Activated CD8-positive, alpha-beta memory T cell treated with anti-CD3 and anti-CD28 coated beads for 48 hours (primary cell): Measurements from ENCODE around the gene ZNF785.
A peak's percentile ranks its signal among the peaks of the same experiment; 100 is the strongest.
"Not testable (repeated sequence)": the region's sequence is repeated elsewhere in the genome, so short reads cannot be mapped to it uniquely, and the experiment has no call there.

ENCODE experiments used
- DNase-seq, 3 experiments: peaks; one replicate each; pipeline ENCODE4 v3.0.0-alpha.2; 2020; ENCODE audit warnings: low read depth in 2 of 3, low spot score in 2 of 3

Gene ZNF785

DNA sequence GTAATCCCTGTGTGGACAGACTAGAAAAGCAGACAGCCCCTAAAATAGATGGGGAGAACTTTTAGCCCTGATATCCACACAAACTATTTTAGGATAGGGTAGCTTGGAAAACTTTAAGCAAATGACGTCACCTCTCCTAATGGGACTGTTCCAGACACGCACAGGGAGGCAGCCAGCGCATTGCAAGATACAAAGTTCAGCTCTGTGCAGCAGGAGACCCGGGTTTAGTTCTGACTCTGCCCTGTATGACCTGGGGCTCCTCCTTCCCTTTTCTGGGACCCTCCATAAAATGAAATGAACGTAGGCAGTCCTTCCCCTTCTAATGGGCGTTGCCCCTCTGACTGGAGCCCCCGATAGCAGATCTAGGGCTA, 18.4 kb upstream of the ZNF785 start:
- DNase-seq, result no peak

DNA sequence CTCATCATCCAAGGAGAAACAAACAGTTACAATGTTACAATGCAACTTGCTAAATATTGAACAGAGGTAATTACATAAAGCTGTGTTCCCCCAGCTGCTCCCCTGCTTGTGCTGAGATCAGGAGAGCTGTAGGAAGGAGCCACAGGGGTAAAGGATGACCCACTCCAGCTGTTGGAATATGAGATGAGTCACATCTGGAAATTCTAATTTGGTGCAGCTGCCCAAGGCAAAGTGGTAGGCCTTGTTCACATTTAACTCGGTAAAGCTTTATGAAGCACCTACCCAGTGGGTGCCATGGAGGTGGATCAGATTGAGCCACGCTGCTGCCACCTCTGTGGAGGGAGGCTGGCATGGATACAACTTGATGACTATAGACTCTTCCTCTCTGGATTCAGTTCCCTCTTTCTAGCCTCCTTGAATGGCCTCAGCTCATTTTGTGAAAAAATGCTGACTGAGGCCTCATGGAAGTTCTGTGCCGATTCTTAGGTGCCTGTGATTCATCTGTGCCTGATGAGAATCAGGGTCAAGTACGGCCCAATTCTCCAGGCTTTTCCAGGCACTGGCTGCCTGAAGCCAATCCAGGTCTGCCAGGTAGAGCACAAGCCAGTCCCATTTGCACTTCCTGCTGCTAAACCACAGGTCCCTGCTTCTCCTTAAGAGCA, 17.2 kb upstream of the ZNF785 start:
- no peak for DNase-seq

DNA sequence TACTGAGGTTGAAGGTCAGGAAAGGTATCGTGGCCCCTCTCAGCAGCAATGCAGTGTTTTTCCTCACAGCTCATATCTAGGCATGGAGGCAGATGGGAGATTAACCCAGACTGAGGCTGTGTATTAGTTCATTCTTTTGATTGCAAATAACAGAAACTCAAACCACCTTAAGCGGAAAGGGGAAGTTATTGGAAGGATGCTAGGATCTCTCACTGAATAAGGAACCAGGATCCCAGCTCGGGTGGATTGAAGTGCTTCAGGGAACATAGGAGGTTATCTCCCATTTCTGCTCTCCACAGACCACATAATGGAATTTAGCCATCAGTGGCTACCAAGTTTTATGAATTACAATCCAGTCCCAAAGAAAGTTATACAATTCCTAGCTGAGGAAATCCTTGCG, 16.5 kb upstream of the ZNF785 start:
- no peak for DNase-seq

DNA sequence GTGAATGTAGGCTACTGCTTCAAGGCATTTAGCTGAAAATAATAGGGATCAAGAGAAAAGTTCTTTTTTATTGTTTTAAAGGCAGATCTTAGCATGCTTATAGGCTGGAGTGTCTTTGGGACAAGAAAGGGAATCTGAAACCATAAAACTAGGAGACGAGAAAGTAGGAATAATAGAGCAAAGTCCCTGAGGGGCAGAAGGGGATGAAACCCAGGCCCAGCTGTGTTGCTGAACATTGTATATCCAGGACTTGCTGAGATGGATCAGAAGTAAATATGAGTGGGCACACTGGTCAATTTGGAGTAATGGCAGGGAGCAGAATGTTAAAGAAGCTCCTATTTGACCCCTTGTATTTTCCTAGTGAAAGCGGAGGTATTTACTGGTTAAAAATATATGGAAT, 15.4 kb upstream of the ZNF785 start:
- no peak for DNase-seq

DNA sequence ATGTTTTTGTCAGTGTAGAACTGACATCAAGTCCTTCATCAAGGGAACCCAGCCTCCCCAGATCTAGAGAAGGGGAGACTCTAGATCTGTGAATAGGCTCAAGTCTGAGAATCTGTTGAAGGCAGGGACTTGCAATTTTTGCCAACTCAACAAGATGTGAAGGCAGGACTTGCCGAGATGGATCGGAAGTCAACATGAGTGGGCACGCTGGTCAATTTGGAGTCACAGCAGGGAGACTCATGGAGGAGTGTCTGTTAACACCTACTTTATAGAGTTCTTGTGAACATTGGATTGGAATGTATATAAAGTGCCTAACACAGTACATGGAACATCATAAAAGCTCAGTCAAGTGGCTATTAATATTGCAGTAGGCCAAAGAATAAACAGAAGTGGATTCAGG, 14.7 kb upstream of the ZNF785 start:
- DNase-seq, result no peak

DNA sequence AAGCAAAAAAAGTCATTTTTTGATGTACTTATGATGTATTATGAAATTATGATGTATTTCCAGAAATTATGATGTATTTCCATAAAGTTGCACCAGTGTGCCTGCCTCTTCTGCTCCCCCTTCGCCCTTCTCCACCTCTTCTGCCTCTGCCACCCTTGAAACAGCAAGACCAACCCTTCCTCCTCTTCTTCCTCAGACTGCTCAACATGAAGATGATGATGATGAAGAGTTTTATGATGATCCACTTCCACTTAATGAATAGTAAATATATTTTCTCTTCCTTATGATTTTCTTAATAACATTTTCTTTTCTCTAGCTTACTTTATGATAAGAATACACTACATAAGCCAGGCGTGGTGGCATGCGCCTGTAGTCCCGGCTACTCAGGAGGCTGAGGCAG, 7.4 kb upstream of the ZNF785 start:
- no peak for DNase-seq

DNA sequence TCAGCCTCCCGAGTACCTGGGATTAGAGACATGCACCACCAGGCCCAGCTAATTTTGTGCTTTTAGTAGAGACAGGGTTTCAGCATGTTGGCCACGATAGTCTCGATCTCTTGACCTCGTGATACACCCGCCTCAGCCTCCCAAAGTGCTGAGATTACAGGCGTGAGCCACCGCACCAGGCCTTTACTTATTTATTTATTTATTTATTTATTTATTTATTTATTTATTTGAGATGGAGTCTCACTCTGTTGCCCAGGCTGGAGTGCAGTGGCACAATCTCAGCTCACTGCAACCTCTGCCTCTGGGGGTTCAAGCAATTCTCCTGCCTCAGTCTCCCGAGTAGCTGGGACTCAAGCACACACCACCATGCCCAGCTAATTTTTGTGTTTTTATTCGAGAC, 5.4 kb upstream of the ZNF785 start:
- DNase-seq, result not testable (repeated sequence)

DNA sequence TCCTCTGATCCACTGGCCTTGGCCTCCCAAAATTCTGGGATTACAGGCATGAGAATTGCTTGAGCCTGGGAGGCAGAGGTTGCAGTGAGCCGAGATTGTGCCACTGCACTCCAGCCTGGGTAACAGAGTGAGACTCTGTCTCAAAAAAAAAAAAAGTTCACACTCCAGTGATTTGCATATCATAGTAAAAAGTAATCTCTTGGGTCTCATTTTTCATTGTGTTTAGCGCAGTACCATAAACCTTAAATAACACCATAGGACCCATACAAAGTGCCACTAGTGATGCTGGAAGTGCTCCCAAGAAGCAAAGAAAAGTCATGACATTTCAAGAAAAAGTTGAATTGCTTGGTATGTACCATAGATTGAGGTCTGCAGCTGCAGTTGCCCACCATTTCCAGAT, 4.1 kb upstream of the ZNF785 start:
- DNase-seq, result not testable (repeated sequence)

DNA sequence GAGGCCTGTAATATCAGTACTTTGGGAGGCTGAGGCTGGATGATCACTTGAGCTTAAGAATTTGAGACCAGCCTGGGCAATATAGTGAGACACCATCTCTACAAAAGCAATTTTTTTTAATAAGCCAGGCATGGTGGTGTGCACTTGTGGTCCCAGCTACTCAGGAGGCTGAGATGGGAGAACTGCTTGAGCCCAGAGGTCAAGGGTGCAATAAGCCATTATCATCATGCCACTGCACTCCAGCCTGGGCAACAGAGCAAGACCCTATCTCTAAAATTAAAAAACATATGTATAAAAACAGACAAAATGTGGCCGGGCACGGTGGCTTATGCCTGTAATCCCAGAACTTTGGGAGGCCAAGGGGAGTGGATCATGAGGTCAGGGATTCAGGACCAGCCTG, 3.2 kb upstream of the ZNF785 start:
- no peak for DNase-seq

DNA sequence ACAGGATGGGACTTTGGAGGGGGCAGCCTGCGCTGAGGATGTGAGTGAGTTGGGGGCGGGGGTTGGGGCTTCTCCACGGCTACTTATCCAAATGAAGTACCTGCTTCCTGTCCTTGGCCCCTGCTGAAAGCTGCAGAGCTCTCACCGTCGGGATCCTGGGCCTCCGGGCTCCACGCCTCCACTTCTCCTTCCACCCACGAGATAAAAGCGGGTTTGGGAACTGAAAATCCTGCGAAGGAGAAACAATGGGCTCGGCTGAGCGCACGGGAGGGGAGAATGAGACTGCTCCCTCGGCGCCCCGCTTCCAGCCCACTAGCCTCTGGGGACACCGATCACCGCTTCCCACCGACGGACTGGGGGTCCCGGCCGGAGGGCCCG, 486 bp downstream of the ZNF785 start:
- no peak for DNase-seq

DNA sequence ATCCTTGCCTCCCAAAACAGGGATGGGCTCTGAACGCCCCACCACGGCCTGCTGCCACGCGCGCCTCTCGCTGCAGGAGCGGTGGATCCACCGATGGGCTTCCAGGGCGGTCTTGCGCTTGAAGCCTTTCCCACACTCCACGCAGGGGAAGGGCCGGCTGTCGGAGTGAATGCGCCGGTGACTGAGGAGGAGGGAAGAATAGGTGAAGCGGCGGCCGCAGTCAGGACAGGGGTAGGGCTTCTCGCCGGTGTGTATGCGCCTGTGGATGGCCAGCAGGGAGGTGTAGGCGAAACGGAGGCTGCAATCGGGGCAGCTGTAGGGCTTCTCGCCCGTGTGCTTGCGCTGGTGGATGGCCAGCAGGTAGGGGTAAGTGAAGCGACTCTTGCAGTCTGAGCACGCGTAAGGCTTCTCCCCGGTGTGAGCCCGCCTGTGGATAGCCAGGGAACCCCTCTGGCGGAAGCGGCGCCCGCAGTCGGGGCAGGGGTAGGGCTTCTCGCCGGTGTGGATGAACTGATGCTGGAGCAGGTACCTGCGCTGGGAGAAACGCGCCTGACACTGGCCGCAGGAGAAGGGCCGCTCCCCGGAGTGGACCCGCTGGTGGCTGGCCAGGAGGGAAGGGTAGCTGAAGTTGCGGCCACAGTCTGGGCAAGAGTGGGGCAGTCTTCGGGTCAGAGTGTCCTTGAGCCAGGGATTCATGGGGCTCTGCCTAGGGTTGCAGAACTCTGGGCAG, 2.7 kb downstream of the ZNF785 start:
- no peak for DNase-seq

DNA sequence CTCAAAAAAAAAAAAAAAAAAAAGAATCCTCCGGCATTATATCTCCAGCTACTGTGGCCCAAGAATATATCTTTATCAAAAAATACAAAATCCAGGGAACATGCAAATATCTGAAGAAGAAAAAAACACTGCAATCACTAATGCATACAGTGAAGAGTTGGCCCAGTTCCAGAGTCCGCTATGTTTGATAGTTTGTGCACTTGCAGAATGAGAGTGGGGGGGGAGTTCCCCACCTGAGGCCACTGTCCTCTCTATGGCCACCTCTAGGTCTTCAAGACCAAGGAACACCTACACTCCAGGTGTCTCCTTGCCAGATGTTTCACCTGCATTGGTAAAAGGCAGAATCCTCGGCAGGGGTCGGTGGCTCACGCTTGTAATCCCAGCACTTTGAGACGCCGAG, 4.0 kb downstream of the ZNF785 start:
- no peak for DNase-seq

DNA sequence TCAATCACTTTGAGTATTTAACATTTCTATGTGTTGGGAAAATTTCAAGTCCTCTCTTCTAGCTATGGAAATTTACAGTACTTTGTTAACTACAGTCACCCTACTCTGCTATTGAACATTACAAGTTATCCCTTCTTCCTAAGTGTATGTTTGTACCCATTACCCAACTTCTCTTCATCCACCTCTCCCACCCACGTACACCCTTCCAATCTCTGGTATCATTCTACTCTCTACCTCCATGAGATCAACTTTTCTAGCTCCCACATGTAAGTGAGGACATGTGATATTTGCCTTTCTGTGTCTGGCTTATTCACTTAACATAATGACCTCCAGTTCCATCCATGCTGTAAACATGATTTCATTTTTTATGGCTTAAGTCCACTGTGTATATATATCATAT, 10.8 kb downstream of the ZNF785 start:
- DNase-seq, result no peak

DNA sequence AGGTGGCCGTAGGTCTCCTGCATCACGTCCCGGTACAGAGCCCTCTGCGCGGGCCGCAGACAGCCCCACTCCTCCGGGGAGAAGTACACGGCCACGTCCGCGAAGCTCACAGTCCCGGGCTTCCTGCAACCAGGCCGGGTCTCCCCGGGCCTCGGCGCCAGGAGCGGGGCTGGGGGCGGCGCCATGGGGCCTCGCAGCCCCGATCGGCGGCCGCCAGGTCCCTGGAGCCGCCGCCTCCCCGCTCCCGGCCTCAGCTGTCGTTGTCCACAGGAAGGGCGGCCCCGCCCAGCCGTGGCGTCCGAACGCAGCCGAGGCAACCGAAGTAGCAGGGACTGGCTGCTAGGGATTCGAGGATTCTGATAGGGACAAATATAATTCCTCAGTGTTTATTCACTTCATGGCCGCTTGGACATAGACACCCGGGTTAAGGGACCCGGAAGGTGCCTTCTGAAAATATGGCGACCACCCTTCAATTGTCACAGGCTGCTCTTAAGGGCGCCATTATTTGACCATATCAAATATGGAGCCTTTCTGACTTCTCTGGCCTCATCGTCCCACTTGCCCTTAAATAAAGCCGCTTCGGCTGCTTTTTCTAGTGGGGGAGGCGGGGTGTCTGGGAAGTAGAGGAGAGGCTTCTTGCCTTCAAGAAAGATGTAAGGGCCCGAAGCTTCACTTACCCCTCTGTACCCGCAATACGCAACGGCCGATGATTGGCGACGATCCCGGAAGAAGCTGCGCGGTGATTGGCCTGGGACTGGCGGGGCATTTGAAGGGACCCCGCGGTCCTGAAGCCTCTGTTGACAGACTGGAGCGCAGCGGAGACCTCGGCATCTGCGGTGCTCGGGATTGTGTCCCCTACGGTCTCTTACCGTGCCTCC, 13.8 kb downstream of the ZNF785 start, which contains the start of gene ZNF688:
TSS of gene ZNF688 (minus strand) at position 270 of the 878 bp plus-strand sequence. CDS start at position 185, 85 bp downstream.
- peak; percentile 76 to 83 (median 83) for DNase-seq

DNA sequence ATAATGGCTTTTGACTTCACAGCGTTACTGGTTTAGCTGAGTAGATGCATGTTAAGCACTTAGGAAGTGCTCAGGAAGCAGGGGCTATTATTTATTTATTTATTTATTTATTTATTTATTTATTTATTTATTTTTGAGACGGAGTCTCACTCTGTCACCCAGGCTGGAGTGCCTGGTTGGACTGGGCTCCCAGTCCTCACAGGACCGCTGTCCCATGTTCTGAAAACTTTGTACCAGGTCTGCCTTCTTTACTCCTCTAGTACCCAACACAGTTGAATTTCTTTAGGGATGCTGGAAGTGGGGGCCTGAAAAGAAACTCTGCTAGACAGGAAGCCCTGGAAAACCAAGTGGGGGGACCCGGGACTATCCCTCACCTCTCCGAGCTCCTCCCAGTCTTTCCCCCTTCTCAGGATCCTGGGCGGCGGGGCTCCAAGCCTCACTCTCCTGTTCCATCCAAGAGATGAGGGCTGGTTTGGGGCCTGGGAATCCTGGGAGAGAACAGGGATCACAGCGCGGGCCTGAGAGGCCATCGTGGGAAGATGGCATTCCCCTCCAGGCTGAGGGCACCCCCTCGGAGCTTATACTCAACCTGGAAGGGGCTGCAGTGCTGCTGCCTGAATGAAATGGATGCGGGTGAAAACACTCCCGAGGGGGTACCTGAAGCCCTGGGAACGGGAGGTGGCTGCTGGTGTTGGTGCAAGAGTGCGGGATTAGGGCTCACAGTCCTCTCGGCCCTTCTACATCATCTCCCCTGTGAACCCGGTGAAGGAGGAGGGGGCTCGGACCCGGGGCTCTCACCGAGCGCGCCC, 14.7 kb downstream of the ZNF785 start:
- DNase-seq, result no peak

DNA sequence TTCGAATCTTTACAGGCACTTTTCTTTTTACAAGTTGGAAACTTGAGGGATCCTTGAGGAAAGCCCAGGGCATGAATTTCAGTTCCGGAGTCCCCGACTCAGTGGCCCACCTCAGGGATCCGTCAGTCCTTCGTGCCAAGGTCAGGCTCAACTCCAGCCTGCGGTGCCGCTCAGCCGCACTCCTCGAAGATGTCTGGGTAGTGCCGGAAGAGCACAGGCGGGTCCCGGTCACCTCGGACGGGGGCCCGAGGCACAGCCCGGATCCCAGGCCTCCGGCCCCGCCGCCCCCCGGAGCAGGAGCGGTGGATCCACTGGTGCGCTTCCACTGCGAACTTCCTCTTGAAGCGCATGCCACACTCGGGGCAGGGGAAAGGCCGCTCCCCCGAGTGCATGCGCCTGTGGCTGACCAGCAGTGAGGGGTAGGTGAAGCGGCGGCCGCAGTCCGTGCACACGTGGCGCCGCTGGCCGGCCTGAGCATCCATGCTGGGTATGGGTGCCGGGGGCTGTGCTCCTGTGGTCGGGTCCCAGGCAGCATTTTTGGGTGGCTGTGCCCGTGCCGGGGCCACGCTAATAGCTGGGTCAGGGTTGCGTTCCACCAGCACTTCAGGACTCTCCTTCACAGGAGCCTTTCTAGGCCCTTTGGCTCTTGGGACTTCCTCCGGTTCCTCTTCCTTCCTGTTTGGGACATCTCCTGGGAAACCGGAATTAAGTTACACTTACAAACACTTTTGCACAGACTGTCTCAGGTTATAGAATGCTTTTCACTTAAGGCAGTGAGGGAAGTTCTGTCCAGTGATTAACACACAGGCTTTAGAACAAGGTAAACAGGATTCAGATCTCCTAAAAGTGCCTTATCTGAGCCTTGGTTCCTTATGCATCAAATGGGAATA, 15.5 kb downstream of the ZNF785 start:
- no peak for DNase-seq

DNA sequence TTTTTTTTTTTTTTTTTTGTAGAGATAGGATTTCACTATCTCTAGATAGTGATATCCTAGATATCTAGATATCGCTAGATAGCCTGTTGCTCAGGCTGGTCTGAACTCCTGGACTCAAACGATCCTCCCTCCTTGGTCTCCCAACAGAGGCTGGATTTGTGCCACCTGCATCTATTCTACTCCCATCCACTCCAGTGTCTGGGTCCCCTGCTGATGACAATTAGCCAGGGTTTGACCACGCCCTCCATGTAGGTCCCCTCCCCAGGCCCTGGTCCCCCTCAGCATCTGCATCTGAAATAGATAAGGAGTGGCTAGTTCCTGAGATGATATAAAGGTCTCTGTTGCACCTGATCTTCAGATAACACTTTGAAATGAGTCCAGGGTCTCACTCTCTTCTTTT, 16.2 kb downstream of the ZNF785 start:
- DNase-seq, result no peak

DNA sequence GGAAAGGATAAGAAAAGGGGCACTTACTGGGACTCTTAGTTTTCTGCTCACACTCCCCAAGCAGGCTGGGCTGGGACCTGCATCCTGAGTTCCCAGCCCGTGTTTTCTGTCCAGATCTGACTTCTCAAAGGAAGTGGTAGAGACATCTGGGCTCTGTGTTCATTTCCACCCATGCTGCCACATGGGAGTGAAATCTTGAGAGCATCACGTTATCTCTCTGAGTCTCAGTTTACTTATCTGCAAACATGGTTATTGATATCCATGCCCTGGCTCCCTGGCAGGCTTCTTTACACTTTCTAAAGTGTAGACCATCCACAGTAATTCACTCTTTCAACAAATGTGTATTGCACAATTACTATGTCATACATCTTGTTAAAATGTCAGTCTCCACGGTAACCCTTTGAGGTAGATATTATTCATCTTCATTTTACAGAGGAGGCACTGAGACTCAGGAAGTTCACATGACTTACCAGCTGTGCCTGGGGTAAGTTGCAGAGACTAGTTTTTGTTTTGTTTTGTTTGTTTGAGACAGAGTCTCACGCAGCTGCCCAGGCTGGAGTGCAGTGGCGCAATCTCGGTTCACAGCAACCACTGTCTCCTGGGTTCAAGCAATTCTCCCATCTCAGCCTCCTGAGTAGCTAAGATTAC, 17.4 kb downstream of the ZNF785 start:
- no peak for DNase-seq

DNA sequence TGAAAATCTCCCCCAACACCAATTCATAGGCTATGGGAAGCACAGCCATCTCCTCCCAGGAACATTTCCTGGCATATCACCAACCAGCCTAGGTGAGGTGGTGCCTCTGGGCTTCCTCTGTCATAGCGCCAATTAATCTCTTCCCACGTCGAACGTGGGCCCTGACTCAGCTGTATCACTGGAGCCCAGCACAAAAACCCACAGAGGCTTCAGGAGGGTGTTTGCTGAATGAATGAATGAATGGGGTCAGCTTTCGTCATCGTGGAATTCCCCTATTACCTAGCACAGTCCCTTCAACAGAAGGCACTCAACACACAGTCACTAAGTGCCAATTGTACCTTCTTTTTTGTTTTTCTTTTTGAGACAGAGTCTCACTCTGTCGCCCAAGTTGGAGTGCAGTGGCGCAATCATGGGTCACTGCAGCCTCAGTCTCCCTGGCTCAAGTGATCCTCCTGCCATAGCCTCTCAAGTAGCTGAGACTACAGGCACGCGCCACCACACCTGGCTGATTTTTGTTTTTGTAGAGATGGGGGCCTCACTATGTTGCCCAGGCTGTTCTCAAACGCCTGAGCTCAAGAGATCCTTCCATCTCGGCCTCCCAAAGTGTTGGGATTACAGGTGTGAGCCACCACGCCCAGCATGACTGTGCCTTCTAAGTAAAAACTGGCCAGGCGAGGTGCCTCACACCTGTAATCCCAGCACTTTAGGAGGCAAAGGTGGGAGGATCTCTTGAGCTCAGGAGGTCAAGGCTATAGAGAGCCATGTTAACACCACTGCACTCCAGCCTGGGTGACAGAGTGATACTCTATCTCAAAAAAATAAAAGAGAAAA, 18.1 kb downstream of the ZNF785 start:
- no peak for DNase-seq
